Hematopoietic multipotent progenitor cell treated with erythropoietin and hydrocortisone succinate and interleukin-3 and kit ligand, for 8 days (in vitro differentiated cells): Measurements from ENCODE around the gene KCNK3.
A peak's percentile ranks its signal among the peaks of the same experiment; 100 is the strongest.
"Not testable (repeated sequence)": the region's sequence is repeated elsewhere in the genome, so short reads cannot be mapped to it uniquely, and the experiment has no call there.

ENCODE experiments used
- DNase-seq: peaks from one replicate; pipeline ENCODE4 v3.0.0-alpha.2; 2015

Gene KCNK3

GRCh38 chr2:26759845-26760244 lies 67.3 kb downstream of the KCNK3 start:
- no peak for DNase-seq

GRCh38 chr2:26760991-26761390 lies 68.5 kb downstream of the KCNK3 start:
- not testable (repeated sequence) for DNase-seq

DNA sequence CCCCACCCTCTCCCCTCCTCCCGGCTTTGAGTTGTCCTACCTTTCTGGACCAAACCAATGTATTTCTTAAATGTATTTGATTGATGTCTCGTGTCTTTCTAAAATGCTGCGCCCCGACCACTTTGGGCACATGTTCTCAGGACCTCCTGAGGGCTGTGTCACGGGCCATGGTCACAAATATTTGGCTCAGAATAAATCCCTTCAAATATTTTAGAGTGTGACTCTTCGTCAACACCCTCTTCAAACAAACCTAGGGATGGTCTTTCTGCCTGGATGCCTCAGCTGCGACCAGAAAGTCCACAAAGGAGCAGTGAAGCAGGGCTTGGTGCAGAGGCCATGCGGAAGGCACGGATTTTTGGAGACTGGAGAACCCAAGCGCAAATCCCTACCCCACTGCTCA lies 70.5 kb downstream of the KCNK3 start:
- no peak for DNase-seq

DNA sequence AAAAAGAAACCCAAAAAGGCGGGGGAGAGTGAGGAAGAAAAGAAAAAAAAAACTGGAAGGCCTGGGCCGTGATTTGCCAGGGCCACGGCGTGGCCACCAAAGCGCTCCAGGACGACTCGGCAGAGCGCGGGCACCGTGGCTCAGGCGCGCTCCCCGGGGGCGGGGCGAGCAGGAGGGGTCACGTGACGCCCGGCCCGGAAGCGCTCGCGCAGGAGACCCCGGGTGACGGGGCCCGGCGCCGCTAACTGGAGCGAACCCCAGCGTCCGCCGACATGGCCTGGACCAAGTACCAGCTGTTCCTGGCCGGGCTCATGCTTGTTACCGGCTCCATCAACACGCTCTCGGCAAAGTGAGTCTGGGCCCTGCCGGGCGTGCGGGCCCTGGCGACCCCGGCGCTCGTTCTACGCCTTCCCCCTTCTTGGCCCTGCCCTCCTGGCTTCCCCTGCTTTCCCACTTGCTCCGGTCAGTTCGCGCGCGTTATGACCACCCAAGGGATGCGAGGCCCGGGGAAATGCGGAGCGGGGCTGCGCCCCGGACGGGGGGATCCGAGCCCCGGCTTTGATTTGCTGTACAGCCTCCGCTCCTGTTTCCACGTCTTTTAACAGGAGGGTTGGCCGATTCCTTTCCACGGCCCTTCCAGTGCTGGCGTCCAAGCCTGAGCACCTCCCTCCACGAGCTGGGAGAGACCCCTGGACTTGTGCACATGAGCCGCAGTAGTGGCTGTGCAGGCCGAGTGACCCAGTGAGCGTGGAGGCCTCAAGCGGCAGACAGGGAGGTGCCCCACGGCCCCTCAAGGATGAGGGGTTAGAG lies 71.8 kb downstream of the KCNK3 start, which contains the start of gene SLC35F6:
Gene SLC35F6, plus strand, starts transcription at position 207 of the 810 bp plus-strand sequence. Its CDS starts 66 bp downstream, at position 273.
- DNase-seq, result peak; percentile 71

GRCh38 chr2:26764906-26765305 lies 72.4 kb downstream of the KCNK3 start:
- no peak for DNase-seq

DNA sequence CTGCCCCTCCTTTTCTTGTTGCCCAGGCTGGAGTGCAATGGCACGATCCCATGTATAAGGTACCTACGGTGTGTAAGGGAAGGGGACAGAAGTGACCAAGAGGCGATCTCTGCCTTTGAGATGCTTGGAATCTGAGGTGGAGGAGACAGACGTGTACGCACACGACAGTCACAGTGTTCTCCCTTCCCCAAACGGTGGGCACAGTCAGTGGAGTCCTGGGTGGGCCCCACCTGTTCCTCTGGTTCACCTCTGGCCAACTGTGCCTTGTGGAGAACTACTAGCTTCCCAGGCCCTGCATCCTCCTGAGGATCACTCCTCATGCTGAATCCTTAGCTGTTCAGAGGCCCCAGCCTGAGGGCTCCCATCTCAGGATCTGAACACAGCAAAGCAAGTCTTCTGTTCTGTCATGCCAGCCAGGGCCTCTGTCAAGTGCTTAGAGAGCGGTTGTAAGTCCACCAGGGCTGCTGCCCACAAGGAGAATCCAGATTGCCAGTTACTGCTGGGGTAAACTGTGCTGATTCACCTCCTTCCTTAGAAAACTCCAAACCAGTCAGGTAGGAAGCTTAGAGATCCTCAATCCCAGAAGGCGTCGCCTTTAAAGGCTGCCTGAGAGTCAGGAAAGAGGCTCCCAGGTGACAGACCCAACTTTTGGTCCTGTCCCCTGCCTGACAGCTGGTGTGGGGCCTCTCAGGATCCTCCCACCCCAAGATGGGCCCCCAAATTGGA lies 73.1 kb downstream of the KCNK3 start:
- no peak for DNase-seq

DNA sequence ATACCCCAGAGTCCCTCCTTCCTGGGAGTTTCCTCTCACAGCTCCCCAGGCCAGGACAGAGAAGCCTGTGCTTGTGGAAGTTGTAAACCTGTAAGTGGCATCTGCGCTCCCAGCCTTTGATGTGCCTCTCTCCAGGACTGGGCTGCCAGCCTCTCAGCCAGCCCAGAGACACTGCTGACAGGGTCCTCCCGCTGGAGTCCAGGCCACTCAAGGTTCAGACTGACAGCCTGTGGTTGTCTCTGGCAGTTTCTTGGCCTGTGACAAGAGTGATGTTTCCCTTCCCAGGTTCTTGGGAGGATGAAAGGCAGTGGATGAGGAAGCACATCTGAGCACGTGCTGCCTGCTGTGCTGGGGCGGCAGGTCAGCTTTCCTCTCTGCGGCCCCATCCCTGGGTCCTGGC lies 74.6 kb downstream of the KCNK3 start:
- DNase-seq, result no peak

- no peak for DNase-seq
Measured at GRCh38 chr2:26767894-26768487, 75.5 kb downstream of the KCNK3 start.

DNA sequence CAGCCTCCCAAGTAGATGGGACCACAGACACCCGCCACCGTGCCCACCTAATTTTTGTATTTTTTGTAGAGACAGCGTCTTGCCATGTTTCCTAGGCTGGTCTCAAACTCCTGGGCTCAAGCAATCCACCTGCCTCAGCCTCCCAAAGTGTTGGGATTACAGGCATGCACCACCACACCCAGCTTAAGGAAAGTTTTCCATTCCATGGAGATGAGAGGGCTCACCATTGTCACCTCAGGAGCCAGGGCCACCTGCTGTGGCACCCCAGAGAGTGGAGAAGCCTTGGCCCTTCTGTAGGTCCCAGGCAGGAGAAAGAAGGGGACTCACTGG lies 76.2 kb downstream of the KCNK3 start:
- no peak for DNase-seq

DNA sequence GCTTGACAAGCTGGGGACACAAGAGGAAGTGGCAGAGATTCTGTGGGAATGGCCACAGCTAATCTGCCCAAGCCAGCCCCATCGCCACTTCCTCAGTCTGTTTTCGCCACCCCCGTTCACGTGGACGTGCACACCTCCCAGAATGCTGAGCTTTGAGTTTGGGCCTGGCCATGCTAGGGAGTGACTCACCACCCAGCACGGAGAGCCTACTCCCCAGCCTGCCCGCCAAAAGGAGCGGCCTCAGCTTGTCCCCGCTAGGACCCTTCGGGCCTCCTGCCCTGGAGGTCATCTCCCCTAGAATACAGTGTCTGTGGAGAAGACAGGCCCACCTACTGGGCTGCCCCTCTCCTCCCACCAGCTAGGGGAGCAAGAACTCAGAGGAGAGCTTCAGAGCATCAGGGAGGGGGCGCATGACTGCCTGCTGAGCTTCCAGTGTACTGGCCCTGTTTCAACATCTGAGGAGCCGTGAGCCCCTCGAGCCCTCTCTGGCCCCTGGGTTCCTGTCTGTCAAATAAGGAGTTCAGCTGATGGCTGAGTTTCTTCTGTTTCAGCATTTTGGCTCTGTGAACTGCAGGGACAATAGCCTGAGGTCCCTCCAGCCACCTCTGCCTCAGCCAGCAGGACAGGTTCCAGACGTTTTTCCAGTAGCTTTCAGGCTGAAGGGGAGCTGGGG lies 76.7 kb downstream of the KCNK3 start:
- DNase-seq, result peak; percentile 95

DNA sequence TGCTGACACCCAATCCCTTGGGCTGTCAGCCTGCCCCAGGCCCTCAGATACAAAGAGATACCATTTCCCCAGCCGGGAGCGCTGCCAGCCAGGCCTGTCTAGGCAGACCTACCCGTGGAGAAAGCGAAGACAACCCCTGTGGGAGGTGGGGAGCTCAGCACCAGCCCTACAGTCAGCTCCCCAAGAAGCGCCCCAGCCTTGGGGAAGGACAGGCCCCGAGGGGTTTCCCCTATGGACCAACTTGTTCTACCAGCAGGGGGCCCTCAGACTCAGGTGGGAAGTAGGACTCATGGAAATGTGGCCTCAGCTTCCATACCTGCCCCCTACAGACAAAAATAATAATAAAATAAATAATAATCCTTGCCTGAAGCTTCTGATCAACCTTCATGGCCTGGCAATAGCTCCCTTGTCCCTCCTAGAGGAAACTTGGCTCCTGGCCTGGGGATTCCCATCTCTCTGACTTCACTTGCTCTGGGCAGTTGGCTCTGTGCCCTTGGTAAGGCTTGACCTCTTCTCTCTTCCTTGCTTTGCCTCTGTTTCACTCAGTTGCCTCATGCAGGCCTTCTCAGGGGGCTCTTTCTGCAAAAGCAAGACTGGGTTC lies 78.6 kb downstream of the KCNK3 start:
- peak; percentile 70 for DNase-seq

DNA sequence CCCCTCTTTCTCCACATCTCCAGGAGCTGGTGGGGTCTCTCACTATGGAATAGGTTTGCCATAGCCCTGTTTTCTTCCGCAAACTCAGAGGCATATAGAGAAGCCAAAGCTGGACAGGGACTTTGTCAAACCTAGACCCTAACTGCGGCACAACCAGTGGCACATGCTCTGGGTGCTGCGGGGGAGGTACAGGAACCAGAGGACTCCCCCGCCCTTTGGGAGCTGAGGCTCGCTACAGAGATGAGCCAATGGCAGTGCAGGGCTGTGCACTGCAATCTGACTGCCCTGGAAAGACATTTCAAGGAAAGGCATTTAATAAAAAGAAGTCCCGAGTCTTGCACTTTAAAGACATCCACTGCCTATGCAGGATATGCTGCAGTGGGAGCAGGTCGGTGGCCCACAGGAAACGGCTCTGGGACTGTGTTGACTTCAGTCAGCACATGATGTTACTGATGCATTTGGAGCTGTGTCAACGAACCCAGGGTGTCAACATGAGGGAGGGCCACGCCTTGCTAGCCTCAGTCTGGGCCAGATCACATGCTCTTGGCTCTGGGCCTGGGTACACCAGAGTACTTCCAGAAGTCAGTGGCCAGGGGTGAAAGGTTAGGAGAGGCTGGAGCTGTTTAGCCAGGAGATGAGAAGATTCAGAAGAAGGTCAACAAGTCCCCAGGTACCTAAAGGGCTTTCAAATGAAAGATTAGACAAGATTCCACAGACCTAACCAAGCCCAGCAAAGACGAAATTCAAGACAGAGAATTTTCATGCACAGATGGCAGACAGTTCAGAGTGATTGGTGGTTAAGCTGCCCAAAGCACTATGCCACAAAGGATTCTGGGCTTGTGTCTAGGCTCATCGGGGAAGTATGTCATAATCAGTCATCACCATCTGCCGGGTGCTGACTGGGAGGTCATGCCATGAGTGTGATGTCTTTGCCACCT lies 79.8 kb downstream of the KCNK3 start:
- peak; percentile 90 for DNase-seq

DNA sequence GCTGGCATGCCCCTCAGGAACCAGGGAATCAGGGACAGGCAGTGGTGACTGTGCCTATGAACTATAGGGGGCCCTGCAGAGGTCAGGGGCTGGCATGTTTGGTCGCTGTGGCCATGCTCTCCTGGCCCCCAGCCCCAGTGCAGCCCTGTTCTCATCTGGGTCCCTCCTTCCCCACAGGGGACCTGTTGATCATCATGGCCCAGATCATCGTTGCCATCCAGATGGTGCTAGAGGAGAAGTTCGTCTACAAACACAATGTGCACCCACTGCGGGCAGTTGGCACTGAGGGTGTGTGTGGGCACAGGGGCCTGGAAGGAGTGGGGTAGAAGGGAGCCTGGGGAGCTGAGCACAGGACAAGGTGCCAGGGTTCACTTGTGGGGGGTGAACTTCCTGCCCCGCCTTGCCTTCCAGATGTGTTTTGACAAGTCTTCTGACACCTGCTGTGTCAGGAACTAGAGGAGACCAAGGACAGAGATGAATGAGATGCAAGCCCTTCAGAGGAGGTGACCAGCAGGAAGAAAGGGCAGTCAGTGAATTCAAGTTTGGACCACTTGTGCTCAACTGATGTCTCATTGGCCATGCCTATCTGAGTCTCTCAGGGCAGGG lies 83.8 kb downstream of the KCNK3 start:
- DNase-seq, result no peak

DNA sequence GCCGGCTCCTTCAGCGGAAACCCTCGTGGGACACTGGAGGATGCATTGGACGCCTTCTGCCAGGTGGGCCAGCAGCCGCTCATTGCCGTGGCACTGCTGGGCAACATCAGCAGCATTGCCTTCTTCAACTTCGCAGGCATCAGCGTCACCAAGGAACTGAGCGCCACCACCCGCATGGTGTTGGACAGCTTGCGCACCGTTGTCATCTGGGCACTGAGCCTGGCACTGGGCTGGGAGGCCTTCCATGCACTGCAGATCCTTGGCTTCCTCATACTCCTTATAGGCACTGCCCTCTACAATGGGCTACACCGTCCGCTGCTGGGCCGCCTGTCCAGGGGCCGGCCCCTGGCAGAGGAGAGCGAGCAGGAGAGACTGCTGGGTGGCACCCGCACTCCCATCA lies 85.6 kb downstream of the KCNK3 start:
- DNase-seq, result no peak

GRCh38 chr2:26778507-26778906 lies 86.0 kb downstream of the KCNK3 start:
- DNase-seq, result peak; percentile 37

DNA sequence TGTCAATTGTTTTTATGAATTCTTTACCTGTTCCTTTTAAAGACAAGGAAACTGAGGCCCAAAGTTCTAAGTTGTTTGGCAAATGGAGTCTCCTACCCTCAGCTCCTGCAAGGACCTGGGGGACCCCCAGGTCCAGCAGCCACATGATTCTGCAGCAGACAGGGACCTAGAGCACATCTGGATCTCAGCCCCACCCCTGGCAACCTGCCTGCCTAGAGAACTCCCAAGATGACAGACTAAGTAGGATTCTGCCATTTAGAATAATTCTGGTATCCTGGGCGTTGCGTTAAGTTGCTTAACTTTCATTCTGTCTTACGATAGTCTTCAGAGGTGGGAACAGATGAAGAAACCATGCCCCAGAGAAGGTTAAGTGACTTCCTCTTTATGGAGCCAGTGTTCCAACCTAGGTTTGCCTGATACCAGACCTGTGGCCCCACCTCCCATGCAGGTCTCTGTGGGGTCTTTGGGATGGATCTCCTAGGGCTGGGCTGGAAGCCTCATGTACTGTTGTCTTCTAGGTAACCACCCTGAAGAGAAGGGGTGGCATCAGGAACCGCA lies 87.8 kb downstream of the KCNK3 start:
- DNase-seq, result no peak
